ENCODE measurements around the gene LPCAT4.

LPCAT4 gene

GRCh38 chr15:34336231-34336990 is 30.6 kb downstream of the LPCAT4 start:
- no peak for DNase-seq

GRCh38 chr15:34335176-34336032 is 31.6 kb downstream of the LPCAT4 start:
- no peak for DNase-seq

GRCh38 chr15:34334672-34335071 is 32.3 kb downstream of the LPCAT4 start:
- DNase-seq, result no peak

GRCh38 chr15:34332553-34333120 is 34.4 kb downstream of the LPCAT4 start:
- DNase-seq, result no peak

- no peak for DNase-seq
Measured at GRCh38 chr15:34331809-34332208, 35.2 kb downstream of the LPCAT4 start.

GRCh38 chr15:34330279-34330678 is 36.7 kb downstream of the LPCAT4 start:
- DNase-seq, result no peak

- no peak for DNase-seq
Measured at GRCh38 chr15:34329006-34329405, 38.0 kb downstream of the LPCAT4 start.

- no peak for DNase-seq
Measured at GRCh38 chr15:34327906-34328305, 39.1 kb downstream of the LPCAT4 start.

- DNase-seq, result no peak
Measured at GRCh38 chr15:34325368-34325767, 41.6 kb downstream of the LPCAT4 start.

GRCh38 chr15:34324933-34325332 is 42.1 kb downstream of the LPCAT4 start:
- no peak for DNase-seq

GRCh38 chr15:34323217-34323616 is 43.8 kb downstream of the LPCAT4 start:
- DNase-seq, result no peak

- peak; percentile 81 for DNase-seq
Measured at GRCh38 chr15:34318277-34319079, 48.5 kb downstream of the LPCAT4 start.

GRCh38 chr15:34314491-34315490 is 52.2 kb downstream of the LPCAT4 start:
- DNase-seq, result no peak

GRCh38 chr15:34311563-34311962 is 55.4 kb downstream of the LPCAT4 start:
- DNase-seq, result no peak

Measured in NCI-H524 treated with DMSO at 0.1 percent for 48 hours (cell line).